Omental fat pad (tissue), 4 donors: ENCODE results near the gene LPIN1. TPM values are rescaled to one million over a fixed set of nuclear protein-coding genes. Genes with fewer than 3 reads are reported as not detected.
A peak's percentile ranks its signal among the peaks of the same experiment; 100 is the strongest.

ENCODE experiments used
- ATAC-seq: fragments of 150-250 bp; one replicate; pipeline ENCODE4 v1.9.1; 2016; ENCODE audit warnings: mild to moderate bottlenecking, moderate library complexity; ENCODE audit not compliant: low FRiP score
- DNase-seq: peaks from one replicate; pipeline ENCODE4 v3.0.0-alpha.2; 2019; ENCODE audit warnings: low spot score
- total RNA-seq, 4 donors: library from RNA; depleted of rRNA; stranded (reverse); fragments of >200 nt; gene quantifications; one replicate each; pipeline ENCODE4 v1.1.0, GENCODE V29; 2016
- TF ChIP-seq, protein P1 (sequence below), 3 donors: fragments of 450-650 bp; IDR thresholded peaks; one replicate each; pipeline ENCODE4 v1.5.1; 2016 to 2017; ENCODE audit warnings: antibody characterized with exemption in 3 of 3, mild to moderate bottlenecking in 3 of 3, moderate library complexity in 2 of 3

Gene LPIN1
- total RNA-seq, 4 donors from 2014 or later: 72.8 to 104 (median 89.1) TPM

DNA sequence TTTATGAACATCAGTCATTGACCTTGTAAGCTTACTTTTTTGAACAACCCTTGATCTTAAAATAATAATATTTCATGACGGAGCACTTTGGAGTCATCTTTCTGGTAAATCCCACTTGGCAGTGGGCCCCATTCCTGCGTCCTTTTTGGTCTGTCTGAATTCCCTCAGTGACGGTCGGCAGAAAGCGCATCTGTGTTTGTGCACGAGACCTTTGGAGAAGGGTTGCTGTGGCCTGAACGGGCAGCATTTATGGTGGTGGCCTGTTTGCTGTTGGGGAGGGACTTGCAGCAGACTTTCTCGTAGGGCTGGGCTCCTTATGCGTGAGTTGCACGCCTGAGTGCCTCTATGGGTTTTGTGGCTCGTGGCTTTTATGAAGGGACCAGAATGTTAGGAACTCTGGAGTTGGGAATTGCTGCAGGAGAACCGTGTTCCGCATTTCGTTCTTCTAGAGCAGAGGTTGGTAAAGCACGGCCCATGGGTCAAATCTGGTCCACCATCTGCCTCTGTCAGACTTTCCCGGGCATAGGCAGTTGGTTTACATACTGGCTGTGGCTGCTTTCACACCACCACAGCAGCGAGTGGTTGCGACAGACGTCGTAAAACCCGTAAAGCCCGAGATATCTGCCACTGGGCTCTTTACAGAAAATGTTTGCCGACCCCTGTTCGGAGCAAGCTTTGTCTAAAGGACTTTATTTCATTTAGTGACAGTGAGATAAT, 30.8 kb downstream of the LPIN1 start:
- TF ChIP-seq, protein P1, sequence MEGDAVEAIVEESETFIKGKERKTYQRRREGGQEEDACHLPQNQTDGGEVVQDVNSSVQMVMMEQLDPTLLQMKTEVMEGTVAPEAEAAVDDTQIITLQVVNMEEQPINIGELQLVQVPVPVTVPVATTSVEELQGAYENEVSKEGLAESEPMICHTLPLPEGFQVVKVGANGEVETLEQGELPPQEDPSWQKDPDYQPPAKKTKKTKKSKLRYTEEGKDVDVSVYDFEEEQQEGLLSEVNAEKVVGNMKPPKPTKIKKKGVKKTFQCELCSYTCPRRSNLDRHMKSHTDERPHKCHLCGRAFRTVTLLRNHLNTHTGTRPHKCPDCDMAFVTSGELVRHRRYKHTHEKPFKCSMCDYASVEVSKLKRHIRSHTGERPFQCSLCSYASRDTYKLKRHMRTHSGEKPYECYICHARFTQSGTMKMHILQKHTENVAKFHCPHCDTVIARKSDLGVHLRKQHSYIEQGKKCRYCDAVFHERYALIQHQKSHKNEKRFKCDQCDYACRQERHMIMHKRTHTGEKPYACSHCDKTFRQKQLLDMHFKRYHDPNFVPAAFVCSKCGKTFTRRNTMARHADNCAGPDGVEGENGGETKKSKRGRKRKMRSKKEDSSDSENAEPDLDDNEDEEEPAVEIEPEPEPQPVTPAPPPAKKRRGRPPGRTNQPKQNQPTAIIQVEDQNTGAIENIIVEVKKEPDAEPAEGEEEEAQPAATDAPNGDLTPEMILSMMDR (IDR thresholded peaks at IDR 0.05): no peak
- no peak for ATAC-seq
- DNase-seq: no peak

DNA sequence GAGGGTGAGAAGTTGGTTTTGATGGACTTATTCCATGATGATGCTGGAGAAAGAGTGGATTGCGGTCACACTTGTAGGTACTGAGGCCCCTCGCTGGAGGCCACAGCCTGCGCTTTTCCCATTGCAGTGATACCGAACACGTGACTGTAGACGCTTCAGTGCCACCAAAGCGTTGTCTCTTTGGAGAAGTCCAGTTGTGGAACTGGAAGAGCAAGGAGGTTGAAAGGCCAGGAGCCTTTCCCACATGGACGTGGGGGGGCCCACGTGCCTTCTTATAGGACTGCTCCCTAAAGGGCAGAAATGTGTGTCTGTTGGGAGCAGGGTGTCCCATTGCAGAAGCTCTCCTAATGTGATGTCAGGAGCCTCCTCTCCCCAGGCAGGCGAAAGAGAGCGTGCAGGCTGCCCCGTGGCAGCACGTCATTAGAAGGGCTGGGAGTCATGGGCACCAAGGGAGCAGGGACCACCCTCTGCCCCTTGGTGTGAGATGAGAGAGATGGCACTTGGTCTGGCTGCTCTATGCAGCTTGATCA, 31.5 kb downstream of the LPIN1 start:
- TF ChIP-seq, protein P1 (IDR thresholded peaks at IDR 0.05): no peak
- ATAC-seq: no peak
- DNase-seq: no peak

DNA sequence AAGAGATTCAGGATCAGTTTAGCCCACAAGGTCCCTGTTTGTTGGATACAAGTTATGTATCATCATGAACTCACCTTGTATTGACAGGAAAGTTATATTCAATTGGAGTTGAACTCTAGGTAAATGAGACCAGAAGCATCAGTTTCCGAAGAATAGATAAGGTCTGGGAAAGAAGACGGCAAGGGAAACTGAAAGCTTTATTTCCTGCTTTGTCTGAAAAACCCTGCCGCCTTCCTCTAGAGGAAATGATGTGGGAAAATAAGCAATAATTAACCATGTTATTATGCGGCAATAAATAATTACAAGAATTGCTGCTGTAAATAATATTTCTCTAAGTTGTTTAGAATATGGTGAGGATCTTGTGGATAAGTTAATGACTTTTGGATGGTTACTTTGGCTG, 32.0 kb downstream of the LPIN1 start:
- no peak for ATAC-seq
- TF ChIP-seq, protein P1 (IDR thresholded peaks at IDR 0.05): no peak
- DNase-seq: no peak

DNA sequence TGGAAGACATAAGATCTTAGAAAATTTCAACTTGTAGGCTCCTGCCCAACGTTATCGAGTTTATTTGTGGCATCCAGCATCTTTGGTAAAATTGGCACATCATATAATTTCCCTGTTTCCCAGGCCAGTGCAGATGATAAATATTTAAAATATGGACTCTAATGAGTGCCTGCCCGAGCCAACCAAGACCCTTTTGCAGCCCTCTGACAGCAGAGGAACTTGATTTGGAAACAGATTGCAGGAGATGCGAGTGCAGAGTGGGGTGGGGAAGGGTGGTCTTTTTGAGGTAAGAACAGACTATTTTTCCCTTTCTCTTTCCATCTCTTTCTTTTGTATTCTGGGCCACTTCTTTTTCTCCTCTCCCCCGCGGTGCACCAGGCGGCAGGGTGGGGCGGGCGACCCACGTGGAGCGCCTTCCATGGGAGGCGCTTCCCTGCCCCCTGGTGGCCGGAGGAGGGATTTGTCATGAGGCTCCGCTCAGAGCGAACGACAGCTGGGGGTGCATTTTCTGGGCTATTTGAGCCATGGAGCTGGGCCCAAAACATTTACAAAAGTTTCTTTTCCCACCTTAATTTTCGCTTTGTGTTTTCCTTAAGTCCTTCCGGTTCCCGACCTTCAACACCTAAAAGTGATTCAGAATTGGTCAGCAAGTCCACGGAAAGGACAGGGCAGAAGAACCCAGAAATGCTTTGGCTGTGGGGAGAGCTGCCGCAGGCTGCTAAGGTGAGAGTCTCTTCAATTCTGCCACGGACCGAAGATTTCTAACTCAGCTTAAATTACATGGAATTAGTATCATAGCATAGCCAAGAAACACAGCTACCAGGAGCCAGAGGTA, 32.7 kb downstream of the LPIN1 start:
- TF ChIP-seq, protein P1 (IDR thresholded peaks at IDR 0.05): peak in 2 of 3 donors; percentile 96 to 98
- peak; percentile 76 for ATAC-seq
- peak; percentile 64 for DNase-seq

DNA sequence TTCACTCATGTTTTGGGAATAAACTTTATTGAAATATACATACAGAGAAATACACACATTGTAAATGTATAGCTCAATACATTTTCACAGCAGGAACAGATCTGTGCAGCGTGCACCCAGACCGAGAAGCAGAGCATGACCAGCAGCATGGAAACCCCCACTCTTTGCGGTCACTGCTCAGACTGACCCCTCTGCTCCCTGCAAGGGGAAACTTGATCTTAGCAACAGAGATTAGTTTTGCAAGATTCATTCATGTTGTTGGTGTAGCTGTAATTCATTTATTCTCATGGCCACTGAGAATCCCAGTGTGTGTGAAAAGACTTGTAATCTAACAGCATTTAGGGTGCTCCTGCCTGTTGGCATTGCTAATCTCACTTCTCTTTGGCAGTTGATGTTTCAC, 35.2 kb downstream of the LPIN1 start:
- no peak for DNase-seq
- ATAC-seq: no peak
- TF ChIP-seq, protein P1 (IDR thresholded peaks at IDR 0.05): no peak

DNA sequence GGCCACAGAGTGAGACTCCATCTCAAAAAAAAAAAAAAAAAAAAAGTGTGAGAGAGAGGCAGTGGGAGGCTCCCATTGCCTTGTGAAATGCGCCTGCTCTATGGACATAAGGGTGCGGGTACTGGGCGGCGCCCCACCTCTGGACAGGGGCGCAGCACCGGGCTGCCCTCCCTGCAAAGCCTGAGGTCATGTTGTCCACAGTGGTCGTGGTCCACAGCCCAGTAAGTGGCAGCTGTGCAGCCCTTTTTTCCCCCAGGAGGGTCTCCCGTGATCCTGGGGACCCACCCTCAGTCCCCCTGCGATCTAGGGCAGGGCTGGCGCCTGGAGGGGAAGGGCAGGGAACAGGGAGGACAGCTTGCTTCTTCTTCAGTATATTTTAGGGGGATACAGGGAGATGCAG, 37.8 kb downstream of the LPIN1 start:
- ATAC-seq (no peak), DNase-seq (no peak)
- TF ChIP-seq, protein P1 (IDR thresholded peaks at IDR 0.05): no peak
